Left hindlimb (tissue), 1 donor: ENCODE measurements around the gene DEFB113.

ENCODE experiments used
- DNase-seq: peaks from one replicate; pipeline ENCODE4 v3.0.0-alpha.2; 2018

Gene DEFB113

GRCh38 chr6:49934770-49935169 is 34.7 kb downstream of the DEFB113 start:
- DNase-seq = no peak

DNA sequence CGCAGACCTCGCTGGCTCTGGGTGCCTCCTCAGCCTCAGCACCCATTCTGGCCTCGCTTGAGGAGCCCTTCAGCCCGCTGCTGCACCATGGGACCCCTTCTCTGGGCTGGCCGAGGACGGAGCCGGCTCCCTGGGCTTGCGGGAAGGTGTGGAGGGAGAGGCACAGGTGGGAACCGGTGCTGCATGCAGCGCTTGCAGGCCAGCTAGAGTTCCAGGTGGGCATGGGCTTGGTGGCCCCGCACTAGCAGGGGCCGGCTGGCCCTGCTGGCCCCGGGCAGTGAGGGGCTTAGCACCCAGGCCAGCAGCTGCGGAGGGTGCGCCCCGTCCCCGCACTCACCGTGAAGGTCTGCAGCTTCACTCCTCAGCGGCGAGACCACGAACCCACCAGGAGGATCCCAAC is 35.9 kb downstream of the DEFB113 start:
- no peak for DNase-seq

DNA sequence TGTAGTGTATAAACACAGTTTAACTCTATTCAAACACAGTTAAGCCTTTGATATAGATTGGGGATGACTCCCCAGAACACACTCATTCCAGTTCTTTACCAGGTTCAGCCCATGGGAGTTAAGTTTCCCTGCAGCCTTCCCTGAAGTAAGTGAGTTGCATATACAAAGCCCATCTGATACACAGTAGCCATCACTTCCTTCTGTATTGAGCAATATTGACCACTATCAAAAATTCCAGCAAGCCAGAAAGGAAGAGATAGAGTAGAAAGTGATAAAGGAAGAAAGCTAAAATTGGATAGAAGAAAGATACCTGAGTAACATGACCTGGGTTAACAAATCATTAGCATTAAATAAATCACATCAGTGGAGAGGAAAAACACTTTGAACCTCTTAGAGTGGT is 40.1 kb downstream of the DEFB113 start:
- no peak for DNase-seq

DNA sequence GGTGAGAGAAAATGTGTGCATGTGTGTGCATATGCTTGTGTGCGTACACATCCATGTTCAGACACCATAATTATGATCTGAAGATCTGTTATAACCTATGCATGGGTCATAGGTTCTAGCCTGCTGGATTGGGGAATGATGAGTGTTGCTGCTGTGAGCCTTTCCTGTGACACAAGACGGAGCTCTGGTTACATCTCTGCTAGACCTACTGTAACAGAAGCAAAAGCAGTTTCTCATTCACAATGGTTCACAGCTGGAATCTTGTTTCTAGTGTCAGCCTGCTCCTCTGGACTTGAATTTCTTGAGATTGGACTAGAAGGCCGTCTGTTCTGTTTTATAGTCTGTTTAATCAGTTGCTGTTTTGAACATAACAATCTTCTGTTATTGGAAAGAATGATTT is 45.6 kb downstream of the DEFB113 start:
- no peak for DNase-seq

DNA sequence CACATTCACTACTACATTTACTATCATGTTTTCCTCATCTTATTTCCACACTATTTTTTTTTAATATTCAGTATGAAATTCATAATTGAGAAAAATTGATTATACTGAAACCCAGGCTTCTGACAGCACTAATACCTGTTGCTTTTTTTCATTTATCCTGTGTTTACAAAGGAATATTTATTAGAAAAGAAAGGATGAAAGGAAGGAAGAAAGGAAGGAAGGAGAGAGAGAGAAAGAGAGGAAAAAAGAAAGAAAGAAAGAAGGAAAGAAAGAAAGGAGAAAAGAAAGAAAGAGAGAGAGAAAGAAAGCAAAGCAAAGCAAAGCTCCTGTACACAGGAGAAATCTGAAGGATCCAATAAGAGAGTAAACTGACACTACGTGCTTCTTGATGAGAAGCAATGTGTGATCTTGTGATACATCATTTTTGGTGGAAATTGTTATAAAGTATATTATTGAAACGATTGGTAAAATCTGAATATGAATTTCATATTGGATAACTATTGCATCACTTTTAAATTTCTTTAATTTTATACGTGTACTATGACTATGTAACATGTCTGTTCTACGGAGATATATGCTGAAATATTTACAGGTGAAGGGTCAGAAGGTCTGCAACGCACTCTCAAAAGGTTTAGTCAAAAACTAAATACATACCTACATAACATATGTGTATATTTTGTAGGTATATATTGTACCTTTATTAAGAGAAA is 49.3 kb downstream of the DEFB113 start:
- DNase-seq = no peak

DNA sequence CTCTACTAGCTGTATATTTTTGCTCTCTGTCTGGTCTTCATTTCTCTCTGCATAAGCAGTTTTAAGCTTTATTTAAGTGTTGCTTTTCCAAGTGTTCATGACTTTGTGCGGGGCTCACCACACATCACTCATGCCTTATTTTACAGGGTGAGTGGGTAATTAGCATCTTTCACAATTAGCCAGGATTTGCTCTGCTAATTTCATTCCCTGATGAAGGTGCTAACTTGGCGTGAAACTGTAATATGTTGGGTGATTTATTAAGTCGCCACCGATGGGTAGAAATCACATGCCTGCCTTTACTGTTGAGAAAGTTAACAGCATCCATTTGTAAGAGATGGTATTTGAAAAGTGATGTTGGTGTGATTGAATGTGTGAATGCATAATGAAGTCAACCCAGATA is 50.2 kb downstream of the DEFB113 start:
- DNase-seq = no peak

GRCh38 chr6:49918787-49919186 is 50.6 kb downstream of the DEFB113 start:
- DNase-seq = no peak
